Ovary (tissue), 9 donors: ENCODE results near the gene KAT2B. TPM values are rescaled to one million over a fixed set of nuclear protein-coding genes. Genes with fewer than 3 reads are reported as not detected.

ENCODE experiments used
- DNase-seq, 5 donors: peaks; one replicate each; pipeline ENCODE4 v3.0.0-alpha.2; 2019 to 2020
- H3K27ac ChIP-seq, 2 donors: fragments of 200-600 bp; one replicate each; pipeline versions ENCODE4 v1.5.1 to v1.8.0; 2019 to 2022
- H3K27me3 ChIP-seq: fragments of 200-600 bp; one replicate; pipeline ENCODE4 v1.8.0; 2022
- H3K36me3 ChIP-seq: fragments of 200-600 bp; sonication (generic); one replicate; pipeline ENCODE4 v1.5.1; 2019
- H3K4me1 ChIP-seq: one replicate; pipeline ENCODE4 v1.8.1; 2013; ENCODE audit warnings: mild to moderate bottlenecking, moderate library complexity; ENCODE audit not compliant: insufficient read depth
- H3K4me3 ChIP-seq: fragments of 200-600 bp; sonication (generic); one replicate; pipeline ENCODE4 v1.5.1; 2017
- H3K9me3 ChIP-seq, 2 donors: fragments of 200-600 bp in 1 of 2; sonication (generic) in 1 of 2; one replicate each; pipeline versions ENCODE4 v1.5.1 to v1.8.1; 2013 to 2019; ENCODE audit warnings: mild to moderate bottlenecking in 1 of 2, moderate library complexity in 1 of 2
- EP300 ChIP-seq: sonication (generic); formaldehyde crosslinking; IDR thresholded peaks from one replicate; pipeline ENCODE4 v1.6.1; 2017; ENCODE audit warnings: antibody characterized with exemption
- POLR2A ChIP-seq: fragments of 450-650 bp; IDR thresholded peaks from one replicate; pipeline ENCODE4 v1.6.1; 2017; ENCODE audit warnings: antibody characterized with exemption, mild to moderate bottlenecking, moderate library complexity
- WGBS, 3 donors: extraction: QIAGEN DNeasy Blood & Tissue Kit in 1 of 3; methylation state at CpG; one replicate each; pipeline versions ENCODE4 v1.1.5 to v1.1.7; 2013 to 2017; 5-methylcytosine and 5-hydroxymethylcytosine counted together
- intact Hi-C, 4 donors: fragments of 100-400 bp; cut with DNase I; formaldehyde crosslinking; loops; one replicate each; pipeline versions ENCODE4 v1.11.0 to v1.15.1; 2022 to 2023
- polyA plus RNA-seq, 2 donors: library from polyadenylated mRNA; stranded (reverse); fragments of 200-250 nt in 1 of 2; fragments of 350-450 nt in 1 of 2; fragmentation: Illumina TruSeq in 1 of 2; extraction: RNeasy Lipid Tissue Mini Kit (QIAGEN cat#74804) in 1 of 2; gene quantifications; one replicate each; pipeline ENCODE4 v1.2.3, GENCODE V29; 2013 to 2014
- total RNA-seq, 7 donors: library from RNA; depleted of rRNA in 2 of 7; stranded (reverse); fragments of >200 nt in 2 of 7; fragmentation: NEBNext Ultra II Directional in 3 of 7; extraction: Animal tissue kit (Norgen Biotek cat#: 25700) in 3 of 7; gene quantifications; one replicate each; pipeline versions ENCODE4 v1.1.0 to v1.2.4, GENCODE V29; 2016 to 2023
- TF ChIP-seq, protein P1 (sequence below), 3 donors: fragments of 450-650 bp in 2 of 3; fragments of 200-600 bp in 1 of 3; IDR thresholded peaks; one replicate each; pipeline versions ENCODE4 v1.5.1 to v1.8.0; 2016 to 2022; ENCODE audit warnings: antibody characterized with exemption in 3 of 3, mild to moderate bottlenecking in 1 of 3
- donor health status: DM: no; HTN: no; CAD: no; lungs with moderate emphysema.
- donor health status: DM: no; HTN: no; CAD: no.
- donor health status: Bipolar disorder and iron deficiency.
- donor health status: DM: yes; HTN: yes; CAD: no.
- donor health status: DM: no; HTN: no; CAD: no.
- donor health status: DM: yes; HTN: yes; CAD: no.

KAT2B gene
- total and polyA plus RNA-seq, 9 donors, result 15.1 to 49.3 (median 33.0) TPM

DNA sequence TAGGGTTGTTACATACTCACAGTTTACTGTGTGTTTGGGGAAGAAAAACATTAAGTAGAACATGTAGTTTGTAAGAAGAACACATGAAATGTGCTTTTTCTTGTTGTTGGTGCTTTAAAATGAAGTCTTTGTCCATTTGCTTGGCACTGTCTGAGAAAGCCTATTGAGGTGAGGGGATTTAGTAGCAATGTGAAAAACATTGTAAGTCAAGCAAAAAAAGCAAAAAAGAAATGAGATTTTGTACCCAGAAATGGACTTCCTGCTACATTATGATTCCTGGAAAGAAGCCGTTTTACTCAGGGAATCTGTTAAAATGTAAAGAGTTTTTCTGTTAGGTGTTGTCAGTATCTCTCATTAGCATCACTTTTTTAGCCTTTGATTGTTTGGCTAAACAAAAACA, 59.9 kb downstream of the KAT2B start:
- Histone ChIP-seq H3K9me3 (no peaks in the 10 kb centered on the region), H3K27me3 (no peaks in the 10 kb centered on the region), H3K36me3 (no peaks in the 10 kb centered on the region), H3K4me3 (no peak overlapping the region), H3K27ac (no peak overlapping the region), H3K4me1 (peaks cover 4% of the 10 kb centered on the region)
- WGBS, 3 donors, result 33 to 53% (median 38%) methylated on average over 1 of the region's 1 CpG
- intact Hi-C loops, result no loop called here
- DNase-seq, result no peak
- TF ChIP-seq EP300 (no peak), POLR2A (no peak)
- TF ChIP-seq, protein P1, sequence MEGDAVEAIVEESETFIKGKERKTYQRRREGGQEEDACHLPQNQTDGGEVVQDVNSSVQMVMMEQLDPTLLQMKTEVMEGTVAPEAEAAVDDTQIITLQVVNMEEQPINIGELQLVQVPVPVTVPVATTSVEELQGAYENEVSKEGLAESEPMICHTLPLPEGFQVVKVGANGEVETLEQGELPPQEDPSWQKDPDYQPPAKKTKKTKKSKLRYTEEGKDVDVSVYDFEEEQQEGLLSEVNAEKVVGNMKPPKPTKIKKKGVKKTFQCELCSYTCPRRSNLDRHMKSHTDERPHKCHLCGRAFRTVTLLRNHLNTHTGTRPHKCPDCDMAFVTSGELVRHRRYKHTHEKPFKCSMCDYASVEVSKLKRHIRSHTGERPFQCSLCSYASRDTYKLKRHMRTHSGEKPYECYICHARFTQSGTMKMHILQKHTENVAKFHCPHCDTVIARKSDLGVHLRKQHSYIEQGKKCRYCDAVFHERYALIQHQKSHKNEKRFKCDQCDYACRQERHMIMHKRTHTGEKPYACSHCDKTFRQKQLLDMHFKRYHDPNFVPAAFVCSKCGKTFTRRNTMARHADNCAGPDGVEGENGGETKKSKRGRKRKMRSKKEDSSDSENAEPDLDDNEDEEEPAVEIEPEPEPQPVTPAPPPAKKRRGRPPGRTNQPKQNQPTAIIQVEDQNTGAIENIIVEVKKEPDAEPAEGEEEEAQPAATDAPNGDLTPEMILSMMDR (IDR thresholded peaks at IDR 0.05), result no peak

DNA sequence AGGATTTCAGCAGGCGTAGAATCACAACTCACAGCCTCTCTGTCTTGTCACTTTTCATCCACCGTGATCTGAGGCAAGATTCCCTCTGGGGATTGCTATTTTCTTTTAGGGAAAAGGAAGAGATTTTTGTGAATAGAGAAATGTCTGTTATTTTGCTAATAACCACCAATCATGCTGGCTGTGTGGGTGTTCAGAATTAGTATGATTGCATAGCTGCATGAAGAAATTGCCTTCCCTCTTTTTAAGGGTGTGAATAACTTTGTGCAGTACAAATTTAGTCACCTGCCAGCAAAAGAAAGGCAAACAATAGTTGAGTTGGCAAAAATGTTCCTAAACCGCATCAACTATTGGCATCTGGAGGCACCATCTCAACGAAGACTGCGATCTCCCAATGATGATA, 60.8 kb downstream of the KAT2B start:
- no peaks in the 10 kb centered on the region for H3K36me3 ChIP-seq
- 76 to 92% (median 82%) methylated on average over 5 of the region's 5 CpGs for WGBS, 3 donors
- H3K4me3 ChIP-seq, result no peak overlapping the region
- no peaks in the 10 kb centered on the region for H3K27me3 ChIP-seq
- peaks cover 4% of the 10 kb centered on the region for H3K4me1 ChIP-seq
- intact Hi-C loops, result no loop called here
- no peak for DNase-seq
- no peak for TF ChIP-seq EP300
- no peak for TF ChIP-seq POLR2A
- TF ChIP-seq, protein P1 (IDR thresholded peaks at IDR 0.05), result no peak
- H3K9me3 ChIP-seq, result no peaks in the 10 kb centered on the region
- H3K27ac ChIP-seq, result no peak overlapping the region

DNA sequence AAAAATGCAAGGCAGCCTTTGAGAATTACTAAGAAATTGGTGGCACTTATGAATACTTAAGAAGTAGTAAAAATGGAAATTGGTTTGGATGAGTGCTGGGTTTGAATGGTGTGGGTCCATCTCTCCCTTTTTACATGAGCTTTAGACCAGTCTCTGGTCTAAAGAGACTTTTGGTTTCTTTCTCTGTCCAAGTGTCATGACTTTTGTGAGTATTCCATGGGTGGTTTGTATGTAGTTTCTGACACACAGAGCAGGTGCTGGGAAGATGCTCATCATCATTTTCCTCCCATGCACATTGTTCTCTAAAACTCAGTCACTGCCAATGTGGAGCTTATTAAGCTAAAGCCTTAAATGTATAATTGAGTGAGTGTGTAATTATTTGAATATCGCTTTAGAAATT, 63.5 kb downstream of the KAT2B start:
- intact Hi-C loops, result no loop called here
- no peaks in the 10 kb centered on the region for H3K36me3 ChIP-seq

DNA sequence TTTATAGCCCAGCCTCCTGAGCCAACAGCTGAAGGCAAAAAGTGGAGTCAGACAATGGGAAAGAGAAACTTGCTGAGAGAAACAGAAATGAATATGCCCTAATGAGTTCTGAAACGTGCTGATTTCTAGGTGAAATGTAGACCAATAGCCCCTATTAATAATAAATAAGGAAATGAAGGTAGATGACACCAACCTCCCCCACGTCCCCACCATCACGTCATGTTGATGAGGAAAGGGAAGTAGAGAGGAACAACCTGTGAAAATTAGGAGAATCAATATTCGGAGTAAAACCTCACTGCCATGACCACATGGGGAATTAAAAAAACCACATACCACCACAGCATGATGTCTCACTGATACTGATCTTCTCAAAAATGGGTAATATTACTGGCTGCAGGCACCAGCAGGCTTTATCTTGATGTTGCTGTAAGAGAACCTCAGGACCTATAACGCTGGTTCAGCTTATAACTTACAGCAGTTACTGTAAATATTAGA, 64.0 kb downstream of the KAT2B start:
- Histone ChIP-seq H3K27ac (no peak overlapping the region), H3K9me3 (no peaks in the 10 kb centered on the region), H3K27me3 (no peaks in the 10 kb centered on the region), H3K4me3 (no peak overlapping the region), H3K36me3 (no peaks in the 10 kb centered on the region), H3K4me1 (peaks cover 1% of the 10 kb centered on the region)
- WGBS, 3 donors, result 85 to 88% (median 85%) methylated on average over 5 of the region's 5 CpGs
- no peak for TF ChIP-seq POLR2A
- intact Hi-C loops, result no loop called here
- no peak for DNase-seq

More for the DNA sequence above, 63.5 kb downstream of the KAT2B start:
- no peak for TF ChIP-seq POLR2A
- no peak overlapping the region for H3K27ac ChIP-seq
- 92 to 98% (median 94%) methylated on average over 1 of the region's 1 CpG for WGBS, 3 donors
- H3K4me3 ChIP-seq, result no peak overlapping the region
- no peaks in the 10 kb centered on the region for H3K9me3 ChIP-seq
- H3K4me1 ChIP-seq, result peaks cover 1% of the 10 kb centered on the region
- H3K27me3 ChIP-seq, result no peaks in the 10 kb centered on the region
- DNase-seq, result no peak

DNA sequence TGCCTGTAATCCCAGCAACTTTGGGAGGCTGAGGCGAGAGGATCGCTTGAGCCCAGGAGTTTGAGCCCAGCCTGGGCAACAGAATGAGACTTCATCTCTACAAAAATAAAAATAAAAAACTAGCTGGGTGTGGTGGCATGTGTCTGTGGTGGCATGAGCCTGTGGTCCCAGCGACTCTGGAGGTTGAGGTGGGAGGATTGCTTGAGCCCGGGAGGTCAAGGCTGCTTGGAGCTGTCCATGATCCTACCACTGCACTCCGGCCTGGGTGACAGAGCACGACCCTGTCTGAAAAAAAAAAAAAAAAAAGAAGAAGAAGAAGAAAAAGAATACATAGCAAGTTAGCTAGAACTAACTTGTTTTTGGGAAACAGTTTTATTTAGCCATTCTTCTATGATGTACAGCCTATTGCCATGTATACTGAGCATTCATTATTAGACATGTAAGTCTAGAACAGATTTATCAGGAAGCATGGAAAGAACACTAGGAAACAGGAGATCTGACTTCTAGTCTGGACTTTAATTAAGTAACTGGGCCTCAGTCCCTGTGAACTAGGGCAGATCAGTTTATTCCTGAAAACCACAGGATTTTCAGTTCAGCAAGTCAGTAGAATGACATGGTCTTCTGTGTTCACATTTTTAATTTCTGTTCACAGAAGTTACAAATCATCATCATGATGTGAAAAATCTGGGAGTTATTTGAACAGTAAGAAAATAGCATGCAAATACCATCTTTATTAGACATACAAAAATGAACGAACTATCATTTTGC, 65.5 kb downstream of the KAT2B start:
- Histone ChIP-seq H3K9me3 (no peaks in the 10 kb centered on the region), H3K36me3 (no peaks in the 10 kb centered on the region), H3K27me3 (no peaks in the 10 kb centered on the region), H3K27ac (no peak overlapping the region), H3K4me1 (no peaks in the 10 kb centered on the region), H3K4me3 (no peak overlapping the region)
- WGBS, 3 donors, result 62 to 74% (median 74%) methylated on average over 7 of the region's 7 CpGs
- intact Hi-C loops, result no loop called here
- no peak for DNase-seq
- TF ChIP-seq, protein P1 (IDR thresholded peaks at IDR 0.05), result no peak
- TF ChIP-seq EP300 (no peak), POLR2A (no peak)
